ENCODE results near the gene PKP3.

The PKP3 gene

GRCh38 chr11:416051-416756 is 22.2 kb downstream of the PKP3 start:
- no peak for DNase-seq (ENCODE audit: low read depth)
- TF ChIP-seq CTCF (IDR thresholded peaks at IDR 0.05; ENCODE audit: insufficient read depth, low read depth, low read length, missing control alignments), result no peak
- peak overlapping the region; percentile 56 for H3K4me3 ChIP-seq (ENCODE audit: low read depth, low read length)

GRCh38 chr11:416757-417621 is 23.0 kb downstream of the PKP3 start:
- peak overlapping the region; percentile 56 for H3K4me3 ChIP-seq (ENCODE audit: low read depth, low read length)
- TF ChIP-seq CTCF (IDR thresholded peaks at IDR 0.05; ENCODE audit: insufficient read depth, low read depth, low read length, missing control alignments), result no peak
- DNase-seq (ENCODE audit: low read depth), result peak; percentile 53

GRCh38 chr11:417652-418342 is 23.8 kb downstream of the PKP3 start:
- DNase-seq (ENCODE audit: low read depth), result no peak
- no peak for TF ChIP-seq CTCF (IDR thresholded peaks at IDR 0.05; ENCODE audit: insufficient read depth, low read depth, low read length, missing control alignments)
- H3K4me3 ChIP-seq (ENCODE audit: low read depth, low read length), result no peak overlapping the region

- no peak for DNase-seq (ENCODE audit: low read depth)
- H3K4me3 ChIP-seq (ENCODE audit: low read depth, low read length), result no peak overlapping the region
- no peak for TF ChIP-seq CTCF (IDR thresholded peaks at IDR 0.05; ENCODE audit: insufficient read depth, low read depth, low read length, missing control alignments)
Measured at GRCh38 chr11:418343-419247, 24.6 kb downstream of the PKP3 start.

- TF ChIP-seq CTCF (IDR thresholded peaks at IDR 0.05; ENCODE audit: insufficient read depth, low read depth, low read length, missing control alignments), result no peak
- no peak overlapping the region for H3K4me3 ChIP-seq (ENCODE audit: low read depth, low read length)
- DNase-seq (ENCODE audit: low read depth), result no peak
Measured at GRCh38 chr11:419248-420005, 25.4 kb downstream of the PKP3 start.

Data from GM12865 (cell line).